Keratinocyte (primary cell): ENCODE measurements around the gene FLII.

Experiments
- EZH2 ChIP-seq: IDR thresholded peaks from one replicate; pipeline ENCODE4 v1.6.1; 2012; ENCODE audit warnings: inconsistent platforms, mild to moderate bottlenecking, low read length, moderate library complexity
- TF ChIP-seq, protein P1 (sequence below), 3 experiments: IDR thresholded peaks in 1 of 3; conservative IDR thresholded peaks in 1 of 3; optimal IDR thresholded peaks in 1 of 3; 2 replicates in 2 of 3; 3 replicates in 1 of 3; pipeline versions ENCODE3 to v1.5.1; 2011; ENCODE audit warnings: low read length in 3 of 3, mild to moderate bottlenecking in 3 of 3, moderate library complexity in 2 of 3, control low read depth in 1 of 3, inconsistent platforms in 1 of 3; ENCODE audit not compliant: insufficient read depth in 2 of 3; ENCODE audit errors: extremely low read depth in 1 of 3

DNA sequence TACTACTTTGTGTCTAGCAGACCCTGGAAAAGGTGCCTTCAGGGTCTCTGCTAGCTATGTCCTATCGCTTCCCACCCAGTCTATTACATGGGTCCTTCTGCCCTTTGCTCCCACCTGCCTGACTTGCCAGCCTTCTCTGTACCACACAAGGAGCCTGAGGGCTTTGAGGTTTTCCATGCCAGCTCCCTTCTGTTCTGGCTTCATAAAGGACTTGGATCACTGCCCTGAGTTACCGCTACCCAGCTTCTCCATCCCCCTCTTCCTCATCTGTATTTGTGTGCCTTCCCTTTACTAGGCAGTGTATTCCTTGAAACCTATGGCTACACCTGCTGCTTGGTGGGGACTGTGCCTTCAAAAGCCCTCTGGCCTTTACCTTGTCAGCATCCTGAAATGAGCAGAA lies 52.7 kb downstream of the FLII start:
- TF ChIP-seq, protein P1, sequence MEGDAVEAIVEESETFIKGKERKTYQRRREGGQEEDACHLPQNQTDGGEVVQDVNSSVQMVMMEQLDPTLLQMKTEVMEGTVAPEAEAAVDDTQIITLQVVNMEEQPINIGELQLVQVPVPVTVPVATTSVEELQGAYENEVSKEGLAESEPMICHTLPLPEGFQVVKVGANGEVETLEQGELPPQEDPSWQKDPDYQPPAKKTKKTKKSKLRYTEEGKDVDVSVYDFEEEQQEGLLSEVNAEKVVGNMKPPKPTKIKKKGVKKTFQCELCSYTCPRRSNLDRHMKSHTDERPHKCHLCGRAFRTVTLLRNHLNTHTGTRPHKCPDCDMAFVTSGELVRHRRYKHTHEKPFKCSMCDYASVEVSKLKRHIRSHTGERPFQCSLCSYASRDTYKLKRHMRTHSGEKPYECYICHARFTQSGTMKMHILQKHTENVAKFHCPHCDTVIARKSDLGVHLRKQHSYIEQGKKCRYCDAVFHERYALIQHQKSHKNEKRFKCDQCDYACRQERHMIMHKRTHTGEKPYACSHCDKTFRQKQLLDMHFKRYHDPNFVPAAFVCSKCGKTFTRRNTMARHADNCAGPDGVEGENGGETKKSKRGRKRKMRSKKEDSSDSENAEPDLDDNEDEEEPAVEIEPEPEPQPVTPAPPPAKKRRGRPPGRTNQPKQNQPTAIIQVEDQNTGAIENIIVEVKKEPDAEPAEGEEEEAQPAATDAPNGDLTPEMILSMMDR (optimal IDR thresholded peaks at IDR 0.05 in 1 of 3, IDR thresholded peaks at IDR 0.05 in 1 of 3, conservative IDR thresholded peaks at IDR 0.05 in 1 of 3; ENCODE audit: extremely low read depth in 1 of 3, insufficient read depth in 2 of 3, low read length in 3 of 3) = no peak
- no peak for TF ChIP-seq EZH2
